Psoas muscle (tissue), 8 donors: ENCODE results near the gene FBXO48. TPM values are rescaled to one million over a fixed set of nuclear protein-coding genes. Genes with fewer than 3 reads are reported as not detected.

Source experiments
- ATAC-seq, 4 donors: fragments of 200-7000 bp; cut with Tn5 transposase; one replicate each; pipeline ENCODE4 v1.9.1; 2020; ENCODE audit warnings: moderate library complexity in 3 of 4, mild to moderate bottlenecking in 2 of 4
- DNase-seq, 2 donors: peaks; one replicate each; pipeline ENCODE4 v3.0.0-alpha.2; 2020
- H3K27ac ChIP-seq: fragments of 200-600 bp; one replicate; pipeline ENCODE4 v1.8.0; 2022
- H3K27me3 ChIP-seq, 3 donors: fragments of 200-600 bp in 1 of 3; one replicate each; pipeline versions ENCODE4 v1.6.1 to v1.8.0; 2013 to 2022; ENCODE audit warnings: low read length in 2 of 3, mild to moderate bottlenecking in 2 of 3, moderate library complexity in 1 of 3; ENCODE audit not compliant: insufficient read depth in 3 of 3
- H3K36me3 ChIP-seq, 2 donors: fragments of 200-600 bp in 1 of 2; one replicate each; pipeline versions ENCODE4 v1.6.1 to v1.8.0; 2013 to 2022; ENCODE audit warnings: low read depth in 1 of 2, mild to moderate bottlenecking in 1 of 2, moderate library complexity in 1 of 2; ENCODE audit not compliant: insufficient read depth in 1 of 2
- H3K4me1 ChIP-seq: fragments of 200-600 bp; one replicate; pipeline ENCODE4 v1.8.0; 2022
- H3K4me3 ChIP-seq: fragments of 200-600 bp; one replicate; pipeline ENCODE4 v1.8.0; 2022; ENCODE audit warnings: mild to moderate bottlenecking
- H3K9me3 ChIP-seq: fragments of 200-600 bp; one replicate; pipeline ENCODE4 v1.8.0; 2022
- WGBS, 3 donors: extraction: QIAGEN DNeasy Blood & Tissue Kit; methylation state at CpG; one replicate each; pipeline versions ENCODE4 v1.1.6 to v1.1.7; 2013; 5-methylcytosine and 5-hydroxymethylcytosine counted together
- intact Hi-C, 2 donors: fragments of 100-400 bp; cut with DNase I; formaldehyde crosslinking; loops; one replicate each; pipeline versions ENCODE4 v1.11.0 to v1.14.2; 2022
- polyA plus RNA-seq, 3 donors: library from polyadenylated mRNA; stranded (reverse); fragments of 200-250 nt; gene quantifications; one replicate each; pipeline ENCODE4 v1.2.3, GENCODE V29; 2013
- total RNA-seq, 4 donors: library from RNA; stranded (reverse); fragmentation: NEBNext Ultra II Directional in 2 of 4; extraction: Animal tissue kit (Norgen Biotek cat#: 25700) in 2 of 4; gene quantifications; one replicate each; pipeline versions ENCODE4 v1.2.1 to v1.2.4, GENCODE V29; 2021 to 2023
- TF ChIP-seq, protein P1 (sequence below): fragments of 200-600 bp; IDR thresholded peaks from one replicate; pipeline ENCODE4 v1.8.0; 2022; ENCODE audit warnings: antibody characterized with exemption
- donor health status: healthy with polysubstance abuse.
- donor health status: DM: no; HTN: no; CAD: no; lungs with moderate emphysema.
- donor health status: Bipolar disorder and iron deficiency.
- donor health status: healthy.
- donor health status: DM: yes; HTN: yes; CAD: no.
- donor health status: DM: no; HTN: no; CAD: no.
- donor health status: DM: no; HTN: no; CAD: no.
- donor health status: DM: yes; HTN: yes; CAD: no.

Gene FBXO48
- total and polyA plus RNA-seq, 7 donors, result 0.57 to 4.3 (median 0.97) TPM

DNA sequence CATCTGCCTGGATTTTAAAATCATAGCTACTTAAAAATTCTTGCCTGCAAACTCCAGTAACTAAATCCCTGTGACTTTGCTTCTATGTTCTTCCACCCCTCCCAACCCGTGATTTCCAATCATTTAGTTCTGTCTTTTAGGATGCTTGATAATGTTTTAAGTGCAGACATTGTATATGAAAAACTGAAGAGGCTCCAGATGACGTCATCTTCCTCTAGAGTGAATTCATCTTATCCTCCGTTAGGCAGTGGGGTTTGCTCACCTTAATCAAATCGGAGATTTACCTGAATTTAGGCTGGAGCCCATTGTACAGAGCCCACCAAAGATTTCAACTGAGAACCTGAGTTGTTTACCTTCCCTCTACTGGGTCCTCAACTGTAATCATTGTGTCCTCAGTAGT lies 10.9 kb downstream of the FBXO48 start:
- Histone ChIP-seq H3K27me3 (no peaks in the 10 kb centered on the region), H3K27ac (no peak overlapping the region), H3K9me3 (no peaks in the 10 kb centered on the region), H3K36me3 (no peaks in the 10 kb centered on the region), H3K4me3 (no peak overlapping the region), H3K4me1 (no peaks in the 10 kb centered on the region)
- TF ChIP-seq, protein P1, sequence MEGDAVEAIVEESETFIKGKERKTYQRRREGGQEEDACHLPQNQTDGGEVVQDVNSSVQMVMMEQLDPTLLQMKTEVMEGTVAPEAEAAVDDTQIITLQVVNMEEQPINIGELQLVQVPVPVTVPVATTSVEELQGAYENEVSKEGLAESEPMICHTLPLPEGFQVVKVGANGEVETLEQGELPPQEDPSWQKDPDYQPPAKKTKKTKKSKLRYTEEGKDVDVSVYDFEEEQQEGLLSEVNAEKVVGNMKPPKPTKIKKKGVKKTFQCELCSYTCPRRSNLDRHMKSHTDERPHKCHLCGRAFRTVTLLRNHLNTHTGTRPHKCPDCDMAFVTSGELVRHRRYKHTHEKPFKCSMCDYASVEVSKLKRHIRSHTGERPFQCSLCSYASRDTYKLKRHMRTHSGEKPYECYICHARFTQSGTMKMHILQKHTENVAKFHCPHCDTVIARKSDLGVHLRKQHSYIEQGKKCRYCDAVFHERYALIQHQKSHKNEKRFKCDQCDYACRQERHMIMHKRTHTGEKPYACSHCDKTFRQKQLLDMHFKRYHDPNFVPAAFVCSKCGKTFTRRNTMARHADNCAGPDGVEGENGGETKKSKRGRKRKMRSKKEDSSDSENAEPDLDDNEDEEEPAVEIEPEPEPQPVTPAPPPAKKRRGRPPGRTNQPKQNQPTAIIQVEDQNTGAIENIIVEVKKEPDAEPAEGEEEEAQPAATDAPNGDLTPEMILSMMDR, result no peak
- ATAC-seq (no peak), DNase-seq (no peak)
- WGBS, 3 donors, result 86 to 88% (median 87%) methylated on average over 4 of the region's 4 CpGs
- intact Hi-C loops, result loop anchor here (5.0 to 10.0 kb wide), 2 partner anchors 56 to 469 kb away; no protein-coding TSS in a partner anchor

DNA sequence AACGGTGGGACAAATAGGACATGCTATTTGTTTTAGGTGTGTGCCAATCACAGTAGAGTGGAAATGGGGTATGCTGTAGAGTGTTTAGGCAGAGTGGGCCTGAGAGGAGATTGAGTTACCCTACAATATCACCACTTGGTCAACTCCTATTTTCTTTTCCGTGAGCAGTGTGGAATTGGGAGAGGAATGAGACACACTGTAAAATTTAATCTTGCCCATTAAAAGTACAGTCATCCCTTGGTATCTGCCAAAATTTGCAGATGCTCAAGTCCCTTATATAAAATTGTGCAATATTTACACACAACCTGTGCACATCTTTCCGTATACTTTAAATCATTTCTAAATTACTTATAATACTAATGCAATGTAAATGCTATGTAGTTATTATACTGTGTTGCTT lies 12.4 kb downstream of the FBXO48 start:
- H3K9me3 ChIP-seq, result no peaks in the 10 kb centered on the region
- no peak for ATAC-seq
- H3K4me1 ChIP-seq, result no peaks in the 10 kb centered on the region
- intact Hi-C loops, result loop anchor here (5.0 to 10.0 kb wide), 2 partner anchors 58 to 470 kb away; no protein-coding TSS in a partner anchor
- TF ChIP-seq, protein P1, result no peak
- H3K27me3 ChIP-seq, result no peaks in the 10 kb centered on the region
- no peak overlapping the region for H3K27ac ChIP-seq
- H3K36me3 ChIP-seq, result no peaks in the 10 kb centered on the region
- H3K4me3 ChIP-seq, result no peak overlapping the region
- no peak for DNase-seq
- WGBS, 3 donors, result 73 to 81% (median 75%) methylated on average over 3 of the region's 3 CpGs

- DNase-seq (no peak), ATAC-seq (no peak)
- TF ChIP-seq, protein P1, result no peak
- intact Hi-C loops, result loop anchor here in 1 of 2 donors (10.0 kb wide), 1 partner anchor 471 kb away; no protein-coding TSS in a partner anchor
- H3K36me3 ChIP-seq, result no peaks in the 10 kb centered on the region
- H3K27ac ChIP-seq, result no peak overlapping the region
- no peak overlapping the region for H3K4me3 ChIP-seq
- no peaks in the 10 kb centered on the region for H3K27me3 ChIP-seq
- no peaks in the 10 kb centered on the region for H3K4me1 ChIP-seq
- no peaks in the 10 kb centered on the region for H3K9me3 ChIP-seq
- WGBS, 3 donors, result 68 to 86% (median 78%) methylated on average over 2 of the region's 2 CpGs
Measured at GRCh38 chr2:68453761-68454360, 13.2 kb downstream of the FBXO48 start.

- no peaks in the 10 kb centered on the region for H3K27me3 ChIP-seq
- no peaks in the 10 kb centered on the region for H3K4me1 ChIP-seq
- no peaks in the 10 kb centered on the region for H3K9me3 ChIP-seq
- WGBS, 3 donors, result 44 to 53% (median 51%) methylated on average over 5 of the region's 5 CpGs
- no peaks in the 10 kb centered on the region for H3K36me3 ChIP-seq
- H3K4me3 ChIP-seq, result no peak overlapping the region
- DNase-seq, result no peak
- TF ChIP-seq, protein P1, result no peak
- intact Hi-C loops, result loop anchor here in 1 of 2 donors (10.0 kb wide), 1 partner anchor 472 kb away; no protein-coding TSS in a partner anchor
- H3K27ac ChIP-seq, result no peak overlapping the region
- peak in 2 of 4 donors; percentile 56 to 59 for ATAC-seq
Measured at GRCh38 chr2:68452158-68452900, 14.8 kb downstream of the FBXO48 start.
